SK-N-SH (cell line): Measurements from ENCODE around the gene KYAT1. TPM values are rescaled to one million over a fixed set of nuclear protein-coding genes. Genes with fewer than 3 reads are reported as not detected.
A peak's percentile ranks its signal among the peaks of the same experiment; 100 is the strongest.

ENCODE experiments used
- CTCF ChIA-PET: fragments of 300-600, 350-600 bp; formaldehyde crosslinking; extraction: SDS; loops from one replicate; lab custom pipeline; 2021; lab: Yijun Ruan, JAX
- POLR2A ChIA-PET: fragments of 350-600 bp; sonication (Branson Sonifier 250); formaldehyde crosslinking; extraction: SDS; loops from one replicate; lab custom pipeline; 2020; ENCODE audit warnings: antibody characterized with exemption, inconsistent platforms; lab: Yijun Ruan, JAX
- DNase-seq: peaks from one replicate; pipeline ENCODE4 v3.0.0; 2012
- H2AFZ ChIP-seq: fragments of 200-600 bp; sonication (generic); 2 replicates; pipeline ENCODE4 v1.8.1; 2016; ENCODE audit warnings: antibody characterized with exemption, mild to moderate bottlenecking, low read depth
- H3F3A ChIP-seq: fragments of 200-600 bp; sonication (generic); replicated peaks from 2 replicates; pipeline ENCODE3; 2016; ENCODE audit warnings: antibody characterized with exemption, mild to moderate bottlenecking; ENCODE audit not compliant: insufficient read depth
- H3K27ac ChIP-seq, 2 experiments: fragments of 200-500 bp in 1 of 2; fragments of 200-600 bp in 1 of 2; sonication (Bioruptor generic) in 1 of 2; sonication (generic), shearing (Covaris generic) in 1 of 2; 2 replicates each; pipeline versions ENCODE4 v1.5.1 to v1.6.1; 2014 to 2016; ENCODE audit warnings: low read depth in 2 of 2, inconsistent platforms in 1 of 2, low read length in 1 of 2, mild to moderate bottlenecking in 1 of 2, mixed read lengths in 1 of 2
- H3K27me3 ChIP-seq: fragments of 200-600 bp; sonication (generic), shearing (Covaris generic); 2 replicates; pipeline ENCODE4 v1.6.1; 2016; ENCODE audit warnings: mixed run types; ENCODE audit not compliant: insufficient read depth
- H3K36me3 ChIP-seq, 2 experiments: fragments of 200-500 bp in 1 of 2; fragments of 200-600 bp in 1 of 2; sonication (Bioruptor generic) in 1 of 2; sonication (generic) in 1 of 2; replicated peaks in 1 of 2; 2 replicates each; pipeline versions ENCODE3 to v1.5.1; 2014 to 2016; ENCODE audit warnings: low read length in 1 of 2, mild to moderate bottlenecking in 1 of 2; ENCODE audit not compliant: insufficient read depth in 2 of 2, control insufficient read depth in 1 of 2
- H3K4me1 ChIP-seq, 2 experiments: fragments of 200-500 bp in 1 of 2; fragments of 200-600 bp in 1 of 2; sonication (Bioruptor generic) in 1 of 2; sonication (generic), shearing (Covaris generic) in 1 of 2; 2 replicates each; pipeline versions ENCODE4 v1.5.1 to v1.6.1; 2014 to 2016; ENCODE audit warnings: low read depth in 1 of 2, low read length in 1 of 2, mixed run types in 1 of 2; ENCODE audit not compliant: insufficient read depth in 2 of 2, control insufficient read depth in 1 of 2
- H3K4me2 ChIP-seq: fragments of 200-600 bp; sonication (generic), shearing (Covaris generic); 2 replicates; pipeline ENCODE4 v1.6.1; 2017; ENCODE audit warnings: mixed run types
- H3K4me3 ChIP-seq, 2 experiments: fragments of 200-500 bp in 1 of 2; fragments of 200-600 bp in 1 of 2; sonication (Bioruptor generic) in 1 of 2; sonication (generic), shearing (Covaris generic) in 1 of 2; 2 replicates each; pipeline versions ENCODE4 v1.5.1 to v1.8.1; 2014 to 2016; ENCODE audit warnings: low read depth in 2 of 2, inconsistent platforms in 1 of 2, low read length in 1 of 2, mild to moderate bottlenecking in 1 of 2, mixed read lengths in 1 of 2, moderate library complexity in 1 of 2
- H3K79me2 ChIP-seq: fragments of 200-600 bp; sonication (generic); 2 replicates; pipeline ENCODE4 v1.8.1; 2017; ENCODE audit warnings: mild to moderate bottlenecking; ENCODE audit not compliant: insufficient read depth
- H3K9ac ChIP-seq: fragments of 200-600 bp; sonication (generic); 2 replicates; pipeline ENCODE4 v1.6.1; 2017; ENCODE audit warnings: mixed run types
- H3K9me2 ChIP-seq: fragments of 200-600 bp; sonication (generic); 2 replicates; pipeline ENCODE4 v1.6.1; 2017; ENCODE audit warnings: mixed run types
- H3K9me3 ChIP-seq: fragments of 200-600 bp; sonication (generic); 2 replicates; pipeline ENCODE4 v1.6.1; 2017; ENCODE audit warnings: mixed run types, mild to moderate bottlenecking, moderate library complexity
- H4K20me1 ChIP-seq: fragments of 200-600 bp; sonication (generic); 2 replicates; pipeline ENCODE4 v1.6.1; 2017; ENCODE audit warnings: mild to moderate bottlenecking, mixed run types; ENCODE audit not compliant: insufficient read depth
- CHD2 ChIP-seq: fragments of 150-350 bp; IDR thresholded peaks from 2 replicates; pipeline ENCODE4 v1.6.1; 2018; ENCODE audit warnings: low read length; ENCODE audit not compliant: partially characterized antibody
- ELF1 ChIP-seq: IDR thresholded peaks from 2 replicates; pipeline ENCODE4 v1.4.0; 2012
- EZH2phosphoT487 ChIP-seq: fragments of 200-600 bp; sonication (generic); IDR thresholded peaks from 2 replicates; pipeline ENCODE4 v1.6.1; 2017; ENCODE audit warnings: low read depth, mixed run types, mild to moderate bottlenecking, antibody characterized with exemption, moderate library complexity, borderline replicate concordance
- FOSL2 ChIP-seq: IDR thresholded peaks from 2 replicates; pipeline ENCODE4 v1.4.0; 2012; ENCODE audit warnings: low read depth, mild to moderate bottlenecking, moderate library complexity, borderline replicate concordance
- FOXJ3 ChIP-seq: sonication (generic); formaldehyde crosslinking; IDR thresholded peaks from 2 replicates; pipeline ENCODE4 v1.5.1; 2020; ENCODE audit warnings: mild to moderate bottlenecking, missing genetic modification reagents
- FOXM1 ChIP-seq: IDR thresholded peaks from 2 replicates; pipeline ENCODE4 v1.4.0; 2012; ENCODE audit warnings: low read depth, mild to moderate bottlenecking
- JUND ChIP-seq: IDR thresholded peaks from 2 replicates; pipeline ENCODE4 v1.4.0; 2012
- MEF2A ChIP-seq: IDR thresholded peaks from 2 replicates; pipeline ENCODE4 v1.4.0; 2012; ENCODE audit warnings: low read depth, borderline replicate concordance
- MXI1 ChIP-seq: IDR thresholded peaks from 2 replicates; pipeline ENCODE4 v1.6.1; 2012; ENCODE audit warnings: mild to moderate bottlenecking, low read depth, low read length, improper control_type of control experiment
- NFIC ChIP-seq: IDR thresholded peaks from 2 replicates; pipeline ENCODE4 v1.4.0; 2012; ENCODE audit warnings: borderline replicate concordance
- NRF1 ChIP-seq: IDR thresholded peaks from 2 replicates; pipeline ENCODE4 v1.6.1; 2012; ENCODE audit warnings: low read depth, mild to moderate bottlenecking, low read length
- POLR2AphosphoS5 ChIP-seq: IDR thresholded peaks from 2 replicates; pipeline ENCODE4 v1.6.1; 2012; ENCODE audit warnings: low read depth, low read length
- RCOR1 ChIP-seq: fragments of 150-350 bp; IDR thresholded peaks from 2 replicates; pipeline ENCODE4 v1.6.1; 2017; ENCODE audit warnings: antibody characterized with exemption, low read length
- RFX5 ChIP-seq: IDR thresholded peaks from 2 replicates; pipeline ENCODE4 v1.6.1; 2012; ENCODE audit warnings: mild to moderate bottlenecking, improper control_type of control experiment, low read length
- RXRA ChIP-seq: IDR thresholded peaks from 2 replicates; pipeline ENCODE4 v1.4.0; 2012; ENCODE audit warnings: low read depth, mild to moderate bottlenecking, borderline replicate concordance
- SIN3A ChIP-seq: IDR thresholded peaks from 2 replicates; pipeline ENCODE4 v1.6.1; 2012; ENCODE audit warnings: low read depth, mild to moderate bottlenecking, low read length, moderate library complexity, borderline replicate concordance
- SMC3 ChIP-seq: IDR thresholded peaks from 2 replicates; pipeline ENCODE4 v1.6.1; 2012; ENCODE audit warnings: low read depth, low read length, improper control_type of control experiment
- TAF1 ChIP-seq: IDR thresholded peaks from 2 replicates; pipeline ENCODE4 v1.6.1; 2012; ENCODE audit warnings: low read depth, mild to moderate bottlenecking, low read length, moderate library complexity, borderline replicate concordance
- TEAD4 ChIP-seq: IDR thresholded peaks from 2 replicates; pipeline ENCODE4 v1.4.0; 2012; ENCODE audit warnings: mild to moderate bottlenecking, borderline replicate concordance; ENCODE audit not compliant: insufficient read depth
- WGBS: methylation state at CpG from one replicate; pipeline ENCODE4 v1.1.6; 2017; ENCODE audit warnings: low lambda C conversion rate; 5-methylcytosine and 5-hydroxymethylcytosine counted together
- polyA plus RNA-seq, 3 experiments: library from polyadenylated mRNA; depleted of rRNA; stranded (reverse); fragments of >200 nt; gene quantifications; 2 replicates each; pipeline ENCODE4 v1.2.3, GENCODE V29; 2012
- TF ChIP-seq, protein P1 (sequence below): IDR thresholded peaks from 2 replicates; pipeline ENCODE4 v1.6.1; 2012; ENCODE audit warnings: mild to moderate bottlenecking, low read depth, low read length, moderate library complexity
- TF ChIP-seq, protein P2 (sequence below): fragments of 200-600 bp; sonication (generic); IDR thresholded peaks from 2 replicates; pipeline ENCODE4 v1.6.1; 2017; ENCODE audit warnings: antibody characterized with exemption, mild to moderate bottlenecking, moderate library complexity
- TF ChIP-seq, protein P3 (sequence below): IDR thresholded peaks from 2 replicates; pipeline ENCODE4; 2012
- TF ChIP-seq, protein P4 (sequence below): IDR thresholded peaks from 2 replicates; pipeline ENCODE4 v1.4.0; 2012; ENCODE audit warnings: low read depth, borderline replicate concordance

The KYAT1 gene
- polyA plus RNA-seq, 1 of the 3 experiments (the other 2 are of a cell fraction): 9.4 TPM

DNA sequence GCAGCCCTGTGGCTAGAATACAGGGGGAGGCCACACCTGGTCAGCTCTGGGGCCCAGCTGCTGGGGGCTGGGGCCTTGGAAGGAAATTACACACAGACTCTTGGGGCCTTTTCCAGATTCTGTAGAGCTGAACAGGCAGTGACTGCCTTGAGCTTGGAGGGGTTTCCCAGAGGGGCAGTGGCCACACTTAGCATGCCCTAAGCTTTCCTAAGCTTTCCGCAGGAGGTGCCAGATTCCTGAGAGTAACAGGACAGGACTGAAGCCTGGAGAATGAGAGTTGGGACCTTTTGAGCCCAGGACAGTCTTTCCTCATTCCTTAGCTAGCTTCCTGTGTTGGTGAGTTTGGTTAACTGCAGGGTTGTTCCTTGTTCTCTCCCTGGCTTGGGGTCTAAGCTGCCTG, 93.3 kb downstream of the KYAT1 start (continued):
- TF ChIP-seq, protein P1, sequence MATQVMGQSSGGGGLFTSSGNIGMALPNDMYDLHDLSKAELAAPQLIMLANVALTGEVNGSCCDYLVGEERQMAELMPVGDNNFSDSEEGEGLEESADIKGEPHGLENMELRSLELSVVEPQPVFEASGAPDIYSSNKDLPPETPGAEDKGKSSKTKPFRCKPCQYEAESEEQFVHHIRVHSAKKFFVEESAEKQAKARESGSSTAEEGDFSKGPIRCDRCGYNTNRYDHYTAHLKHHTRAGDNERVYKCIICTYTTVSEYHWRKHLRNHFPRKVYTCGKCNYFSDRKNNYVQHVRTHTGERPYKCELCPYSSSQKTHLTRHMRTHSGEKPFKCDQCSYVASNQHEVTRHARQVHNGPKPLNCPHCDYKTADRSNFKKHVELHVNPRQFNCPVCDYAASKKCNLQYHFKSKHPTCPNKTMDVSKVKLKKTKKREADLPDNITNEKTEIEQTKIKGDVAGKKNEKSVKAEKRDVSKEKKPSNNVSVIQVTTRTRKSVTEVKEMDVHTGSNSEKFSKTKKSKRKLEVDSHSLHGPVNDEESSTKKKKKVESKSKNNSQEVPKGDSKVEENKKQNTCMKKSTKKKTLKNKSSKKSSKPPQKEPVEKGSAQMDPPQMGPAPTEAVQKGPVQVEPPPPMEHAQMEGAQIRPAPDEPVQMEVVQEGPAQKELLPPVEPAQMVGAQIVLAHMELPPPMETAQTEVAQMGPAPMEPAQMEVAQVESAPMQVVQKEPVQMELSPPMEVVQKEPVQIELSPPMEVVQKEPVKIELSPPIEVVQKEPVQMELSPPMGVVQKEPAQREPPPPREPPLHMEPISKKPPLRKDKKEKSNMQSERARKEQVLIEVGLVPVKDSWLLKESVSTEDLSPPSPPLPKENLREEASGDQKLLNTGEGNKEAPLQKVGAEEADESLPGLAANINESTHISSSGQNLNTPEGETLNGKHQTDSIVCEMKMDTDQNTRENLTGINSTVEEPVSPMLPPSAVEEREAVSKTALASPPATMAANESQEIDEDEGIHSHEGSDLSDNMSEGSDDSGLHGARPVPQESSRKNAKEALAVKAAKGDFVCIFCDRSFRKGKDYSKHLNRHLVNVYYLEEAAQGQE: no peak
- TF ChIP-seq POLR2AphosphoS5 (no peak), JUND (no peak), RFX5 (no peak), CHD2 (no peak), FOXM1 (no peak)
- TF ChIP-seq, protein P2, sequence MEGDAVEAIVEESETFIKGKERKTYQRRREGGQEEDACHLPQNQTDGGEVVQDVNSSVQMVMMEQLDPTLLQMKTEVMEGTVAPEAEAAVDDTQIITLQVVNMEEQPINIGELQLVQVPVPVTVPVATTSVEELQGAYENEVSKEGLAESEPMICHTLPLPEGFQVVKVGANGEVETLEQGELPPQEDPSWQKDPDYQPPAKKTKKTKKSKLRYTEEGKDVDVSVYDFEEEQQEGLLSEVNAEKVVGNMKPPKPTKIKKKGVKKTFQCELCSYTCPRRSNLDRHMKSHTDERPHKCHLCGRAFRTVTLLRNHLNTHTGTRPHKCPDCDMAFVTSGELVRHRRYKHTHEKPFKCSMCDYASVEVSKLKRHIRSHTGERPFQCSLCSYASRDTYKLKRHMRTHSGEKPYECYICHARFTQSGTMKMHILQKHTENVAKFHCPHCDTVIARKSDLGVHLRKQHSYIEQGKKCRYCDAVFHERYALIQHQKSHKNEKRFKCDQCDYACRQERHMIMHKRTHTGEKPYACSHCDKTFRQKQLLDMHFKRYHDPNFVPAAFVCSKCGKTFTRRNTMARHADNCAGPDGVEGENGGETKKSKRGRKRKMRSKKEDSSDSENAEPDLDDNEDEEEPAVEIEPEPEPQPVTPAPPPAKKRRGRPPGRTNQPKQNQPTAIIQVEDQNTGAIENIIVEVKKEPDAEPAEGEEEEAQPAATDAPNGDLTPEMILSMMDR: no peak
- TF ChIP-seq, protein P3, sequence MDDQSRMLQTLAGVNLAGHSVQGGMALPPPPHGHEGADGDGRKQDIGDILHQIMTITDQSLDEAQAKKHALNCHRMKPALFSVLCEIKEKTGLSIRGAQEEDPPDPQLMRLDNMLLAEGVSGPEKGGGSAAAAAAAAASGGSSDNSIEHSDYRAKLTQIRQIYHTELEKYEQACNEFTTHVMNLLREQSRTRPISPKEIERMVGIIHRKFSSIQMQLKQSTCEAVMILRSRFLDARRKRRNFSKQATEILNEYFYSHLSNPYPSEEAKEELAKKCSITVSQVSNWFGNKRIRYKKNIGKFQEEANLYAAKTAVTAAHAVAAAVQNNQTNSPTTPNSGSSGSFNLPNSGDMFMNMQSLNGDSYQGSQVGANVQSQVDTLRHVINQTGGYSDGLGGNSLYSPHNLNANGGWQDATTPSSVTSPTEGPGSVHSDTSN: no peak

DNA sequence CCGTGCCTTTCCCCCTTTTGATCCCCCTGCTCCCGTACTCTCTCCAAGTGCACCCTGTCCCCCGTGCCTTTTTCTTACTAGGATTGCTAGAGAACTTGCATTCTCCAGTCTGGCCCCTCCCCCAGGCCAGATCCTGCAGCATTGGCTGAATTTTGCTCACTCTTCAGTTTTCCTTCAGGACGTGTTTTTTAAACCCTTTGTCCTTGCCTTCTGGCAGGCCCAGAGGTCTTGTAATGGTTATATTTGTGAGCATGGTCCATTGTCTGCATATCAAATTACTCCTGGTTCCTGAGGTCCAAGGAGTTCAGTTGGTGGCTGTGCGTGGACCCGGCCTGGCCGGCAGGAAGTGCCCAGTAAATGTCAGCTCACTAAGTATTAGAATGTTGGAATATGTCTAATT, 94.1 kb downstream of the KYAT1 start:
- H3F3A ChIP-seq: peaks cover 5% of the 10 kb centered on the region
- peak overlapping the region in 1 of 2 experiments; percentile 56; a peak in 1 of 4 replicates for H3K27ac ChIP-seq
- no peak for DNase-seq
- H3K4me1 ChIP-seq: peaks cover 0 to 10% of the 10 kb centered on the region in 2 experiments; a peak in 1 of 4 replicates
- no peaks in the 10 kb centered on the region for H3K27me3 ChIP-seq
- 15% methylated on average over 7 of the region's 7 CpGs for WGBS
- CTCF ChIA-PET: interaction anchor here (1.2 to 2.8 kb wide), 2 partner anchors 31 to 54 kb away, joined by 3 to 14 read pairs; partner anchors contain the start of gene ENDOG
- H3K9me2 ChIP-seq: no peaks in the 10 kb centered on the region
- H3K4me3 ChIP-seq: peak overlapping the region; percentile 74 to 93
- H3K9me3 ChIP-seq: no peaks in the 10 kb centered on the region
- H3K4me2 ChIP-seq: peak overlapping the region; percentile 91
- peaks cover 0 to 22% of the 10 kb centered on the region in 2 experiments for H3K36me3 ChIP-seq
- H2AFZ ChIP-seq: peak overlapping the region; percentile 61
- H3K79me2 ChIP-seq: peaks cover 28% of the 10 kb centered on the region
- H3K9ac ChIP-seq: peak overlapping the region; percentile 75
- H4K20me1 ChIP-seq: no peaks in the 10 kb centered on the region
- POLR2A ChIA-PET: interaction anchor here (1.8 kb wide), 1 partner anchor 30 kb away, joined by 6 read pairs; the partner anchor contains the start of gene ENDOG
- TF ChIP-seq RXRA (no peak), SIN3A (no peak), CHD2 (no peak), TAF1 (no peak), POLR2AphosphoS5 (no peak), MEF2A (no peak), SMC3 (no peak), FOSL2 (no peak), FOXJ3 (CRISPR knock-in tag) (no peak), MXI1 (no peak), NRF1 (no peak), NFIC (no peak), EZH2phosphoT487 (no peak), RCOR1 (no peak), TEAD4 (no peak), ELF1 (no peak)
- TF ChIP-seq, protein P4, sequence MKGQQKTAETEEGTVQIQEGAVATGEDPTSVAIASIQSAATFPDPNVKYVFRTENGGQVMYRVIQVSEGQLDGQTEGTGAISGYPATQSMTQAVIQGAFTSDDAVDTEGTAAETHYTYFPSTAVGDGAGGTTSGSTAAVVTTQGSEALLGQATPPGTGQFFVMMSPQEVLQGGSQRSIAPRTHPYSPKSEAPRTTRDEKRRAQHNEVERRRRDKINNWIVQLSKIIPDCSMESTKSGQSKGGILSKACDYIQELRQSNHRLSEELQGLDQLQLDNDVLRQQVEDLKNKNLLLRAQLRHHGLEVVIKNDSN: no peak
- TF ChIP-seq, protein P3: no peak
